GM10266 (cell line): ENCODE data around the gene FAM20C.

Source experiments
- DNase-seq: peaks from one replicate; pipeline ENCODE4 v3.0.0; 2012; ENCODE audit errors: extremely low spot score
- CTCF ChIP-seq: IDR thresholded peaks from 2 replicates; pipeline ENCODE4 v1.5.1; 2012; ENCODE audit warnings: mild to moderate bottlenecking, low read depth; ENCODE audit not compliant: control insufficient read depth, insufficient read depth; ENCODE audit errors: missing control alignments

The FAM20C gene

DNA sequence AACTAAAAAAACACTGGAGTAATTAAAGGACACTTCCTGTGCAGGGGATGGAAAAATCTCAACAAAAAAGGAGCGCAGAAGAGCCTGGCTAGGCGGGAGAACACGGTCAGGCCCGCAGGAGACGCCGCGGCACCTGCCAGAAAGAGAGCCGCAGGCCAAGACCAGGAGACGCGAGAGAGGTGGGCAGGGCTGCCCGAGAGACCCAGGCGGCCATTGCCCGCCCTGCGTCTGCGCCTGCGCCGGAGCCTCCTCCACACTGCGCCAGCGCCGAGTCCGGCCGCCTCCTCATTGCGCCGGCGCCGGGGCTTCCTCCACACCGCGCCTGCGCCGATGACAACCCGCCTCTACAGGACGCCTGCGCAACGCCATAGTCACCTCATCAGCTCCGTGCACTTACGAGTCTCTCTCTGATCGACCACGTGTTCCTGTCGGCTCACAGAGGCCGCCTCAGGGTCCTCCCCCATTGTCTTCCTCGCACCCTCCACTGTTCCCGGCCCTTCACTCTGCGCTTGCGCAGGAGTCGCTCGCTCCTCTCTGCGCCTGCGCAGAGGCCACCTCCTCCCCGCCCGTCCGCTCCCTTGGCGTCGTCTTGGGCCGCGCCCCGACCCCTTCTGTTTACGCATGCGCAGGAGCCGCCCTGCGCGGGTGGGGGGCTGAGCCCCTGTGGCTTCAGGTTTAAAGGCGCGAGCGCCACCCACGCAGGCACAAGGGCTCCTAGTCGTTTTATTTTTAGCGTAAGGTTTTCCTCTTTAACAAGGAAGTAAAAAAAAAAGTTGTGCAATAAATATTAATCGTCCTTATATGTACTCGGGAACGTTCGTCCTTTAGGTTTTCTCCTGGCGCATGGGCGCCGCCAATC is 43.2 kb upstream of the FAM20C start:
- peak; percentile 96 for DNase-seq
- no peak for TF ChIP-seq CTCF

DNA sequence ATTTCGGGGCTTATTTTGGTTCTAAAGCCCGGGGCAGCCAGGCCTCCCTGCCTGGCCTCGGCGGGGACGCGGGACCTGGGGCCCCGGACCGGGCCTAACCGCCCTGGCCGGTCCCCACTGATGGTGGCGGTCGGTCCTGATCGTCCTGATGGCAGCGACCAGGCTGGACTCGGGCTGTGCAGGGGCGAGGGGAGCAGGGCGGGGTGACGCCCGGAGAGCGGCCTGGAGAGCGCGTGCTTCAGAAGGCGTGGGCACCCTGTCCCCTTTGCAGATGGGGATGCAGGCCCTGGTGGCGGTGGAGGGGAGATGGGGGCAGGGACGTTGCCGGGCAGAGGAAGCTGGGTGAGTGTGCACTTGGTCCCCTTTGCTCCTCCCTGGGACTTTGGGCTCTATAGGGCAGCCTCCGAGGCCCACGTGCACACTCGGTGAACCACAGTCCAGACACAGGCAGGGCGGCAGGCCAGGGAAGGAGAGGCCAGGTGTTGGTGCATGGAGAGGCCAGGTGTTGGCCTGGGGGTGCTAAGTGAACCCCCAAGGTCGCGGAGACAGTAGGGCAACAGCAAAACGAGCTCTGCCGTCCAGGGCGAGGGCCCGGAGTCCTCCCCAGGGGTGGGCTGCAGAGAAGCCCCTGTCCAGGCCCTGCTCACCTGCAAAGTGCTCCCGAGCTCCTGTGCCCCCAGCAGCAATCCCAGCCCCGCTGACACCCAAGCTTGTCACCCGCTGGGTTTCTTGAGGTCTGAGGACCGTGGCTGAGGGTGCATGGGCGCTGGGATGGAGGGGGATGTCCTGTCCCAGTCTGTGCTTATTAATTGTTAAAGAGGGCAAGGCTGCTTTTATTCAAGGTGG is 42.4 kb upstream of the FAM20C start:
- no peak for DNase-seq
- TF ChIP-seq CTCF, result no peak

DNA sequence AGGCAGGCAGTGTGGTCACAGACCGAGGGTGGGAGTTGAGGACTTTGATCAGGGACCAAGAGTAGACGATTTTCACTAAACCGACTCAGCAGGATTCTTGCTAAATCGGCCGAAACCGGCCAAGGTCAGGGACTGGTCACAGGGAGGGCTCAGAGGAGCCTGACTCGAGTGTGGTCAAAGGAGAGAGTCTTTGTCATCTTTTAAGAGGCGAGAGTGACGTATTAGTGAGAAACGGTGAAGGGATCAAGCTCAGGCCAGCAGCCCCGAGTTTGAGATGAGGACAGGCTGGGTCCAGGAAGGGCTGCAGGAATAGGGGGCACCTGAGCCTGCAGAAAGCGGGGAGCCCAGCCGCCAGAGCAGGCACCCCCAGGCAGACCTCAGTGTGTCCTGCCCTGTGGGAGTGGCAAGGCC is 41.6 kb upstream of the FAM20C start:
- DNase-seq, result no peak
- TF ChIP-seq CTCF, result no peak

GRCh38 chr7:151346-152050 is 40.9 kb upstream of the FAM20C start:
- no peak for TF ChIP-seq CTCF
- DNase-seq, result no peak

DNA sequence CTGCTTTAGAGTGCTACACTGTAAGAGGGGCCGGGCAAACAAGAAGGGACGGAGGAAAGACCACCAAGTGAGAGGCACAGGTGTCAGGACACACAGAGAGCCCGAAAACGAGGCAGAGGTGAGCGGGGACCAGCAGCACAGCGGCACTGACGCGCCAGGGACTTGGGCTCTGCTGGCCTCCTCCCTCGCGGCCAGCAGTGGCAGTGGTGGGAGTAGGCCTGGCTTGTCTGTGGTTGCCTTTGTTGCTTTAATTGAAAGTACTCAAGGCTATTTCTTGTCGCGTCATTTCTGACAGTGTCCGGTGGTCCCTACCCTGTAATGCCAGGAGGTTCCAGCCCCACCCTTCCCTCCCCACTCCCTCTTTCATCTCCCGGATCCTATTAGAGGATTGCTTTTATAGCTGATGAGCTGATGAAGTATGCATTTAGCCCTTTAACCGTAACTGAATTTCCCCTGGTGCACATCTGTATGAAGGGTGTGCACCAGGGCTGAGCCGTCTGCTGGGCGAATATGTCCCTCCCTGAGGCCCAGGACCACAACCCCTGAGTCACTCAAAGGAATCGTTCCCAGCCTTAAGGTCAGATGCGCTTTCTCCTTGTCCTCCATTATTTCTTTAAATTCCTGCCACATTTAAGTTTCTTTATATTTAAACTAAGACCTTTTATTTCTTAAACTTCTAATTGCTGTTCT is 39.5 kb upstream of the FAM20C start:
- no peak for TF ChIP-seq CTCF
- DNase-seq, result no peak

GRCh38 chr7:153604-154003 is 38.8 kb upstream of the FAM20C start:
- TF ChIP-seq CTCF, result no peak
- DNase-seq, result no peak
